IPS-18a (cell line): ENCODE results near the gene DSE.

Experiments used
- H3K27ac ChIP-seq: one replicate; pipeline ENCODE4 v1.5.1; 2013; ENCODE audit warnings: low read length
- H3K27me3 ChIP-seq: one replicate; pipeline ENCODE4 v1.6.1; 2013; ENCODE audit warnings: mild to moderate bottlenecking, low read length; ENCODE audit not compliant: control insufficient read depth, insufficient read depth
- H3K36me3 ChIP-seq: one replicate; pipeline ENCODE4 v1.6.1; 2013; ENCODE audit warnings: low read depth, low read length; ENCODE audit not compliant: control insufficient read depth
- H3K4me1 ChIP-seq: one replicate; pipeline ENCODE4 v1.6.1; 2013; ENCODE audit warnings: low read depth, low read length; ENCODE audit not compliant: control insufficient read depth
- H3K4me3 ChIP-seq: one replicate; pipeline ENCODE4 v1.5.1; 2013; ENCODE audit warnings: low read length
- H3K9ac ChIP-seq: one replicate; pipeline ENCODE4 v1.6.1; 2013; ENCODE audit warnings: mild to moderate bottlenecking, low read length, moderate library complexity
- H3K9me3 ChIP-seq: one replicate; pipeline ENCODE4 v1.6.1; 2013; ENCODE audit warnings: low read depth, low read length; ENCODE audit not compliant: control insufficient read depth

Gene DSE

GRCh38 chr6:116402108-116402937 is 31.6 kb downstream of the DSE start:
- H3K4me3 ChIP-seq = no peak overlapping the region

GRCh38 chr6:116403205-116403604 is 32.5 kb downstream of the DSE start:
- no peak overlapping the region for H3K9ac ChIP-seq
- no peaks in the 10 kb centered on the region for H3K9me3 ChIP-seq
- H3K4me1 ChIP-seq = peaks cover 27% of the 10 kb centered on the region
- no peak overlapping the region for H3K27ac ChIP-seq
- no peaks in the 10 kb centered on the region for H3K27me3 ChIP-seq
- peaks cover 5% of the 10 kb centered on the region for H3K36me3 ChIP-seq
- H3K4me3 ChIP-seq = no peak overlapping the region

More at GRCh38 chr6:116402108-116402937, 31.6 kb downstream of the DSE start:
- Histone ChIP-seq H3K4me1 (peaks cover 31% of the 10 kb centered on the region), H3K36me3 (peaks cover 5% of the 10 kb centered on the region), H3K9me3 (no peaks in the 10 kb centered on the region), H3K9ac (no peak overlapping the region), H3K27me3 (no peaks in the 10 kb centered on the region), H3K27ac (no peak overlapping the region)

GRCh38 chr6:116404696-116405095 is 33.9 kb downstream of the DSE start:
- H3K9ac ChIP-seq = no peak overlapping the region
- H3K4me3 ChIP-seq = no peak overlapping the region
- no peaks in the 10 kb centered on the region for H3K9me3 ChIP-seq
- H3K27me3 ChIP-seq = no peaks in the 10 kb centered on the region
- peaks cover 24% of the 10 kb centered on the region for H3K4me1 ChIP-seq
- H3K27ac ChIP-seq = no peak overlapping the region
- peaks cover 3% of the 10 kb centered on the region for H3K36me3 ChIP-seq

DNA sequence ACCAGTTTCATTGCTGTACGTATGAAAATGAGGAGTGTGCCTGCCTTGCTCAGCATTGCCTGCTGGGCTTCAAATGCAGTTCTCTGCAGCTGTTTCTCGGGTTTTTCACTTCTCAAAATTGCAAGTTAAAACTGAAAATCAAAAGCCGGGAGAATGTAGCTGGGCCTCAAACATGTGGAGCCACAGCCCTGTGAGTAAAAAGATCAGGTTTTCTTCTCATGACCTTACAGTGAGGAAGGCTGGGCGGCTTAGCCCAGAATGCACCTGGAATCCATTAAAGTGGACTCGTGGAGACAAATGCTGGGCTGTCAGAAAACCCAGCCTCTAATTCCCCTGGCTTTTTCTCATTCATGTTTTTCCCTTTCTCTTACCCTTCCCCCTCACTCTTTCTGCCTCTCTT is 34.4 kb downstream of the DSE start:
- Histone ChIP-seq H3K36me3 (no peaks in the 10 kb centered on the region), H3K4me1 (peaks cover 24% of the 10 kb centered on the region), H3K27me3 (no peaks in the 10 kb centered on the region), H3K9me3 (no peaks in the 10 kb centered on the region), H3K9ac (no peak overlapping the region), H3K27ac (no peak overlapping the region), H3K4me3 (peak overlapping the region; percentile 17)

- Histone ChIP-seq H3K9me3 (no peaks in the 10 kb centered on the region), H3K36me3 (no peaks in the 10 kb centered on the region), H3K27ac (no peak overlapping the region), H3K9ac (no peak overlapping the region), H3K4me1 (peaks cover 24% of the 10 kb centered on the region), H3K27me3 (no peaks in the 10 kb centered on the region), H3K4me3 (peak overlapping the region; percentile 17)
Observed at GRCh38 chr6:116405652-116406356, 35.1 kb downstream of the DSE start.

- no peaks in the 10 kb centered on the region for H3K27me3 ChIP-seq
- no peak overlapping the region for H3K4me3 ChIP-seq
- H3K9ac ChIP-seq = no peak overlapping the region
- peaks cover 24% of the 10 kb centered on the region for H3K4me1 ChIP-seq
- no peak overlapping the region for H3K27ac ChIP-seq
- no peaks in the 10 kb centered on the region for H3K36me3 ChIP-seq
- no peaks in the 10 kb centered on the region for H3K9me3 ChIP-seq
Observed at GRCh38 chr6:116406678-116407345, 36.1 kb downstream of the DSE start.

- Histone ChIP-seq H3K9ac (no peak overlapping the region), H3K27ac (no peak overlapping the region), H3K27me3 (no peaks in the 10 kb centered on the region), H3K9me3 (no peaks in the 10 kb centered on the region), H3K4me3 (no peak overlapping the region), H3K36me3 (no peaks in the 10 kb centered on the region), H3K4me1 (peaks cover 29% of the 10 kb centered on the region)
Observed at GRCh38 chr6:116408491-116408890, 37.7 kb downstream of the DSE start.

- H3K4me3 ChIP-seq = no peak overlapping the region
Observed at GRCh38 chr6:116409756-116410155, 39.0 kb downstream of the DSE start.

GRCh38 chr6:116411284-116411623 is 40.5 kb downstream of the DSE start:
- no peak overlapping the region for H3K9ac ChIP-seq
- H3K27ac ChIP-seq = no peak overlapping the region
- H3K36me3 ChIP-seq = no peaks in the 10 kb centered on the region
- no peaks in the 10 kb centered on the region for H3K27me3 ChIP-seq
- H3K9me3 ChIP-seq = no peaks in the 10 kb centered on the region
- peaks cover 15% of the 10 kb centered on the region for H3K4me1 ChIP-seq
- no peak overlapping the region for H3K4me3 ChIP-seq

More at GRCh38 chr6:116409756-116410155, 39.0 kb downstream of the DSE start:
- no peak overlapping the region for H3K27ac ChIP-seq
- H3K9me3 ChIP-seq = no peaks in the 10 kb centered on the region
- no peaks in the 10 kb centered on the region for H3K36me3 ChIP-seq
- H3K27me3 ChIP-seq = no peaks in the 10 kb centered on the region
- no peak overlapping the region for H3K9ac ChIP-seq
- peaks cover 23% of the 10 kb centered on the region for H3K4me1 ChIP-seq

- H3K27me3 ChIP-seq = no peaks in the 10 kb centered on the region
- no peak overlapping the region for H3K9ac ChIP-seq
- no peaks in the 10 kb centered on the region for H3K36me3 ChIP-seq
- no peak overlapping the region for H3K4me3 ChIP-seq
- peaks cover 11% of the 10 kb centered on the region for H3K4me1 ChIP-seq
- no peaks in the 10 kb centered on the region for H3K9me3 ChIP-seq
- H3K27ac ChIP-seq = no peak overlapping the region
Observed at GRCh38 chr6:116412270-116412669, 41.5 kb downstream of the DSE start.

DNA sequence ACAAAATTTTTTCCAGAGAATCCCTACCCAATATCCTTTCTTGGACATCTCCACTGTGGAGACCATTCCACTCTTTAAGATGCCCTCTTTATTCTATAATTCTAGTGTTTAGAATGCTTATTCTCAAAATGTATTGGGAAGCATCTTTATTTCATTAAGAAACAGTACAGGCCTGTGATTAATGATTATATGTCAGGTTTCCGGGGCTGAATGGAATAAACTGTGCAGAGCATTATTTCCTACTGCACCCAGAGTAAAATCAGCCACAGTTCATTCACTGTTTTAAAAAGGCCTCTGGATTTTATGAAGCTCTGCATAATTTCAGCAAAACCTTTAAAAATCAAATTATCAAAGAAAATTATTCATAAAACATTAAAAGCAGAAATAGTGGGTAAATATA is 42.6 kb downstream of the DSE start:
- H3K9ac ChIP-seq = no peak overlapping the region
- H3K4me3 ChIP-seq = no peak overlapping the region
- no peaks in the 10 kb centered on the region for H3K27me3 ChIP-seq
- peaks cover 11% of the 10 kb centered on the region for H3K4me1 ChIP-seq
- no peaks in the 10 kb centered on the region for H3K36me3 ChIP-seq
- H3K9me3 ChIP-seq = no peaks in the 10 kb centered on the region
- H3K27ac ChIP-seq = no peak overlapping the region
